Endothelial cell of umbilical vein (primary cell): ENCODE data around the gene FIBCD1. TPM values are rescaled to one million over a fixed set of nuclear protein-coding genes. Genes with fewer than 3 reads are reported as not detected.

Experiments used
- BruUV-seq: library from RNA; stranded (reverse); fragments of 400-500 nt; replicated peaks from 2 replicates; lab custom pipeline; 2021; lab: Mats Ljungman, UMichigan
- CTCF ChIA-PET: fragments of 300-600, 350-600 bp; sonication (Branson Sonifier 250); formaldehyde crosslinking; loops from one replicate; lab custom pipeline; 2021; ENCODE audit warnings: antibody characterized with exemption, inconsistent platforms; lab: Charles Lee
- POLR2A ChIA-PET: fragments of 300-600, 350-600 bp; sonication (Branson Sonifier 250); formaldehyde crosslinking; loops from one replicate; lab custom pipeline; 2021; ENCODE audit warnings: antibody characterized with exemption, inconsistent platforms; lab: Charles Lee
- DNase-seq: peaks from one replicate; pipeline ENCODE4 v3.0.0-alpha.2; 2011; ENCODE audit warnings: low read depth, low spot score
- FAIRE-seq: peaks from 2 replicates; lab custom pipeline; 2011; peaks lifted over from hg19 to GRCh38; lab: Jason Lieb, UNC
- H2AFZ ChIP-seq: 2 replicates; pipeline ENCODE4 v1.6.0; 2012; ENCODE audit warnings: low read depth, low read length, control low read depth, inconsistent platforms
- H3K27ac ChIP-seq: 2 replicates; pipeline ENCODE4 v1.5.1; 2011; ENCODE audit warnings: low read depth, mild to moderate bottlenecking, control low read depth, low read length, moderate library complexity; ENCODE audit not compliant: insufficient read depth
- H3K27me3 ChIP-seq, 2 experiments: 2 replicates each; pipeline versions ENCODE4 v1.6.0 to v1.6.1; 2011; ENCODE audit warnings: low read length in 2 of 2, mixed read lengths in 1 of 2; ENCODE audit not compliant: control insufficient read depth in 2 of 2, insufficient read depth in 2 of 2
- H3K36me3 ChIP-seq, 2 experiments: 2 replicates in 1 of 2; 3 replicates in 1 of 2; pipeline ENCODE4 v1.5.1; 2011; ENCODE audit warnings: low read length in 2 of 2, mild to moderate bottlenecking in 1 of 2, moderate library complexity in 1 of 2; ENCODE audit not compliant: control insufficient read depth in 2 of 2, insufficient read depth in 2 of 2; ENCODE audit errors: extremely low read depth in 1 of 2
- H3K4me1 ChIP-seq: 3 replicates; pipeline ENCODE4 v1.5.1; 2011; ENCODE audit warnings: mild to moderate bottlenecking, low read length; ENCODE audit not compliant: control insufficient read depth, insufficient read depth; ENCODE audit errors: extremely low read depth
- H3K4me2 ChIP-seq: 2 replicates; pipeline ENCODE4 v1.6.1; 2011; ENCODE audit warnings: low read length, control low read depth, mixed read lengths; ENCODE audit not compliant: insufficient read depth
- H3K4me3 ChIP-seq, 3 experiments: fragments of 200-600 bp in 1 of 3; sonication (generic), shearing (Covaris generic) in 1 of 3; replicated peaks in 1 of 3; 2 replicates each; pipeline ENCODE4 v1.5.1; 2011 to 2016; ENCODE audit warnings: control low read depth in 3 of 3, low read length in 3 of 3, mild to moderate bottlenecking in 2 of 3, inconsistent platforms in 1 of 3, low read depth in 1 of 3, moderate library complexity in 1 of 3; ENCODE audit not compliant: insufficient read depth in 1 of 3
- H3K79me2 ChIP-seq: 2 replicates; pipeline ENCODE4 v1.6.0; 2012; ENCODE audit warnings: low read length, inconsistent platforms; ENCODE audit not compliant: control insufficient read depth, insufficient read depth
- H3K9ac ChIP-seq: replicated peaks from 2 replicates; pipeline ENCODE3; 2011; ENCODE audit warnings: low read length, control low read depth; ENCODE audit not compliant: insufficient read depth; ENCODE audit errors: extremely low read depth
- H3K9me1 ChIP-seq: replicated peaks from 3 replicates; pipeline ENCODE4 v1.6.0; 2011; ENCODE audit warnings: mild to moderate bottlenecking, low read length; ENCODE audit not compliant: control insufficient read depth, insufficient read depth; ENCODE audit errors: extremely low read depth
- H3K9me3 ChIP-seq: replicated peaks from 2 replicates; pipeline ENCODE4 v1.5.1; 2012; ENCODE audit warnings: low read length, inconsistent platforms; ENCODE audit not compliant: control insufficient read depth, insufficient read depth
- H4K20me1 ChIP-seq: replicated peaks from 2 replicates; pipeline ENCODE3; 2011; ENCODE audit warnings: mild to moderate bottlenecking, low read length; ENCODE audit not compliant: control insufficient read depth, insufficient read depth; ENCODE audit errors: extremely low read depth
- CTCF ChIP-seq, 2 donors: IDR thresholded peaks; 1 replicate in 1 of 2; 2 replicates in 1 of 2; pipeline ENCODE4 v1.5.1; 2011; ENCODE audit warnings: low read length in 2 of 2, mild to moderate bottlenecking in 2 of 2, moderate library complexity in 2 of 2, control low read depth in 1 of 2, inconsistent platforms in 1 of 2, low read depth in 1 of 2; ENCODE audit not compliant: insufficient read depth in 1 of 2; ENCODE audit errors: extremely low read depth in 1 of 2
- EZH2 ChIP-seq: IDR thresholded peaks from 2 replicates; pipeline ENCODE4 v1.6.1; 2012; ENCODE audit warnings: borderline replicate concordance, low read depth, mild to moderate bottlenecking, moderate library complexity, low read length, inconsistent platforms; ENCODE audit not compliant: severe bottlenecking
- FOS ChIP-seq: IDR thresholded peaks from 2 replicates; pipeline ENCODE4 v1.6.1; 2011; ENCODE audit warnings: mild to moderate bottlenecking, low read length, moderate library complexity, borderline replicate concordance; ENCODE audit not compliant: insufficient read depth
- GATA2 ChIP-seq: IDR thresholded peaks from 2 replicates; pipeline ENCODE4 v1.7.0; 2011; ENCODE audit warnings: low read depth, mild to moderate bottlenecking, moderate library complexity, mixed read lengths, low read length; ENCODE audit not compliant: insufficient read length, insufficient read depth
- JUN ChIP-seq: IDR thresholded peaks from 2 replicates; pipeline ENCODE4 v1.6.1; 2011; ENCODE audit warnings: borderline replicate concordance, low read depth; ENCODE audit not compliant: insufficient read length, insufficient read depth
- MYC ChIP-seq: IDR thresholded peaks from one replicate; pipeline ENCODE4 v1.6.1; 2011; ENCODE audit warnings: mild to moderate bottlenecking, low read depth, low read length
- POLR2A ChIP-seq: IDR thresholded peaks from 2 replicates; pipeline ENCODE4 v1.6.1; 2012; ENCODE audit warnings: low read depth, mild to moderate bottlenecking, control low read depth, low read length
- POLR2AphosphoS5 ChIP-seq: IDR thresholded peaks from 2 replicates; pipeline ENCODE4 v1.6.1; 2012; ENCODE audit warnings: low read depth, mild to moderate bottlenecking, control low read depth, low read length, moderate library complexity; ENCODE audit not compliant: insufficient read depth
- dilution Hi-C: fragments of 300-500 bp; cut with MboI; formaldehyde crosslinking; loops from one replicate; pipeline ENCODE4 v1.15.0; 2019; ENCODE audit warnings: low sequenced_read_pairs; ENCODE audit not compliant: extremely low pct_ligation_motif_present
- intact Hi-C: fragments of 100-400 bp; cut with micrococcal nuclease; formaldehyde crosslinking; loops from one replicate; pipeline ENCODE4 v1.10.0; 2022
- polyA plus RNA-seq, 4 experiments: library from polyadenylated mRNA; depleted of rRNA in 3 of 4; stranded (reverse) in 3 of 4; unstranded in 1 of 4; fragments of >200 nt; gene quantifications; 2 replicates each; pipeline versions ENCODE4 v1.2.1 to v1.2.3, GENCODE V29; 2011 to 2012; ENCODE audit warnings: missing spikeins in 1 of 4
- total RNA-seq: library from RNA; stranded (reverse); gene quantifications from 2 replicates; pipeline ENCODE4 v1.2.3, GENCODE V29; 2021
- TF ChIP-seq, protein P1 (sequence below): IDR thresholded peaks from 2 replicates; pipeline ENCODE4 v1.6.1; 2011; ENCODE audit not compliant: insufficient read depth, insufficient read length

FIBCD1 gene
- total and polyA plus RNA-seq, 2 donors (not counting 3 experiments of a cell fraction or from before 2014, with no cell fraction given): 0.14 TPM; not detected in 1

DNA sequence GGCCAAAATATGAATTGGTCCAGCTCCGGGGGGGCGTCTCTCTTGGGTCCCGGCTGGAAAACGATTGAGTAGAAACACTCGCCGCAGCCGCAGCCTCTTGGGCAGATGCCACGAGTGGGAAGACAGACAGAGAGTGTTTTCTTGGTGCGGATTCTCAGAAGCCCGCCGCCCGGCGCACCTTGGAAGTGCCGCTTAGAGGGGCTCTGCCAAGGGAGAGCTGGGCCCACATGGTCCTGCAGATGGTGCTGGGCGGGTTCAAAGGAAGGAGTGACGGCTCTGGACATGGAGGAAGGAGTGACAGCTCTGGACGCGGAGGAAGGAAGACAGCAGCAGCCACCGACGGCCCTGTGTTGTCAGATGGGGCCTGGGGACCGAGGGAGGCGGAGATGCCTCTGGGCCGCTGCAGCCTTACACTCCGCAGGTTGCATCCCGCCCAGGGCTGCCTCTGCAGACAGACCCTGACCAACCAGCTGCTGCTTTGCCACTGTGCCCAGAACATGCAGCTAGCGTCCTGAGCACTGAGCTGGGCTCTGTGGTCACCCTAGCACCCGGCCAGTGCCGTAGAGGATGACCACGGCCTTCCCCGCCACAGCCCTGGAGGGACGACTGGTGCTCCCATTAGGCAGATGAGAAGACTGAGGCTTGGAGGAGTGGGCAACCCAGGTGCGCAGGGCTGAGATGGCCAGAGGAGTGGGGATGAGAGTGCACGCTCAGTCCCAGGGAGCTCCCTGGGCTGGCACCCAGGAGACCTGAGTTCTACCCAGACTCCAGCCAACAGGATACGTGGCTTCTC, 21.7 kb downstream of the FIBCD1 start:
- no TSS peak for BruUV-seq
- Histone ChIP-seq H3K9me3 (no peaks in the 10 kb centered on the region), H3K4me3 (no peak overlapping the region), H3K79me2 (no peaks in the 10 kb centered on the region), H2AFZ (no peak overlapping the region), H3K4me1 (no peaks in the 10 kb centered on the region), H3K9ac (no peak overlapping the region), H3K4me2 (no peak overlapping the region), H3K36me3 (no peaks in the 10 kb centered on the region), H4K20me1 (no peaks in the 10 kb centered on the region), H3K9me1 (no peaks in the 10 kb centered on the region), H3K27ac (no peak overlapping the region), H3K27me3 (peaks cover 0 to 4% of the 10 kb centered on the region in 2 experiments)
- FAIRE-seq (no peak), DNase-seq (no peak)
- intact Hi-C loops (no loop called here), dilution Hi-C loops (no loop called here)
- POLR2A ChIA-PET: no interaction called here
- no peak for TF ChIP-seq EZH2
- CTCF ChIA-PET: interaction anchor here (0.8 to 1.5 kb wide), 4 partner anchors 12 to 129 kb away, joined by 3 to 4 read pairs (median 3); no protein-coding TSS in a partner anchor

DNA sequence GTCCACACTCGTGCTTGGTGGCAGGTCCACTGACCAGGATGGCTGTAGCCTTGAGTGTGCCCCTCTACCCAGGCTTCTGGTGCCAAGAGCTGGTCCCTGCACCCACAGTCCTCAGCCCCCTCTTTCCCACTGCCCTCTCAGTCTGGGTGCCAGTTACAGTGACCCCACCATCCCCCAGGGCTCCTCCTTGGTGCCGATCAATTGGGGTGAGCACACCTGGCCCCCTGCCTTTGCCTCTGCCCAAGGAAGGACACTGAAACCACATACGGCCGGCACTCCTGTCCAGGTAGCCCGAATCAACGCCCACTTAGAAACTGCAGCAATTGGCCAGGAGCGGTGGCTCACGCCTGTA, 24.0 kb downstream of the FIBCD1 start:
- no peaks in the 10 kb centered on the region for H3K79me2 ChIP-seq
- H3K4me2 ChIP-seq: no peak overlapping the region
- H3K36me3 ChIP-seq: no peaks in the 10 kb centered on the region
- no peaks in the 10 kb centered on the region for H3K9me1 ChIP-seq
- dilution Hi-C loops: no loop called here
- no peak overlapping the region for H3K27ac ChIP-seq
- intact Hi-C loops: no loop called here
- TF ChIP-seq FOS (no peak), POLR2AphosphoS5 (no peak), JUN (no peak), POLR2A (no peak), EZH2 (no peak), MYC (no peak), GATA2 (no peak), CTCF (IDR thresholded peaks at IDR 0.05; ENCODE audit: extremely low read depth in 1 of 2, insufficient read depth in 1 of 2, low read depth in 1 of 2, low read length in 2 of 2) (no peak)
- TF ChIP-seq, protein P1, sequence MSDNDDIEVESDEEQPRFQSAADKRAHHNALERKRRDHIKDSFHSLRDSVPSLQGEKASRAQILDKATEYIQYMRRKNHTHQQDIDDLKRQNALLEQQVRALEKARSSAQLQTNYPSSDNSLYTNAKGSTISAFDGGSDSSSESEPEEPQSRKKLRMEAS: no peak
- ChIA-PET CTCF (no interaction called here), POLR2A (no interaction called here)
- no peaks in the 10 kb centered on the region for H3K9me3 ChIP-seq
- H3K9ac ChIP-seq: no peak overlapping the region
- no peak for DNase-seq
- no peaks in the 10 kb centered on the region for H3K4me1 ChIP-seq
- H3K4me3 ChIP-seq: no peak overlapping the region
- BruUV-seq: no TSS peak
- H4K20me1 ChIP-seq: no peaks in the 10 kb centered on the region
- no peak for FAIRE-seq
- peaks cover 0 to 4% of the 10 kb centered on the region in 2 experiments for H3K27me3 ChIP-seq
- H2AFZ ChIP-seq: no peak overlapping the region
